Measurements from ENCODE around the gene TRNP1. TPM values are rescaled to one million over a fixed set of nuclear protein-coding genes. Genes with fewer than 3 reads are reported as not detected.

The TRNP1 gene
- total RNA-seq, 4 donors from 2014 or later: 1.9 to 12.2 (median 3.2) TPM; not detected in 1

GRCh38 chr1:27004471-27005165, 11.1 kb downstream of the TRNP1 start:
- H3K27me3 ChIP-seq: no peaks in the 10 kb centered on the region
- no peaks in the 10 kb centered on the region for H3K9me3 ChIP-seq
- H3K4me1 ChIP-seq: peaks cover 0 to 35% (median 0%) of the 10 kb centered on the region in 4 donors
- no peak overlapping the region for H3K27ac ChIP-seq
- TF ChIP-seq, protein P1, sequence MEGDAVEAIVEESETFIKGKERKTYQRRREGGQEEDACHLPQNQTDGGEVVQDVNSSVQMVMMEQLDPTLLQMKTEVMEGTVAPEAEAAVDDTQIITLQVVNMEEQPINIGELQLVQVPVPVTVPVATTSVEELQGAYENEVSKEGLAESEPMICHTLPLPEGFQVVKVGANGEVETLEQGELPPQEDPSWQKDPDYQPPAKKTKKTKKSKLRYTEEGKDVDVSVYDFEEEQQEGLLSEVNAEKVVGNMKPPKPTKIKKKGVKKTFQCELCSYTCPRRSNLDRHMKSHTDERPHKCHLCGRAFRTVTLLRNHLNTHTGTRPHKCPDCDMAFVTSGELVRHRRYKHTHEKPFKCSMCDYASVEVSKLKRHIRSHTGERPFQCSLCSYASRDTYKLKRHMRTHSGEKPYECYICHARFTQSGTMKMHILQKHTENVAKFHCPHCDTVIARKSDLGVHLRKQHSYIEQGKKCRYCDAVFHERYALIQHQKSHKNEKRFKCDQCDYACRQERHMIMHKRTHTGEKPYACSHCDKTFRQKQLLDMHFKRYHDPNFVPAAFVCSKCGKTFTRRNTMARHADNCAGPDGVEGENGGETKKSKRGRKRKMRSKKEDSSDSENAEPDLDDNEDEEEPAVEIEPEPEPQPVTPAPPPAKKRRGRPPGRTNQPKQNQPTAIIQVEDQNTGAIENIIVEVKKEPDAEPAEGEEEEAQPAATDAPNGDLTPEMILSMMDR (IDR thresholded peaks at IDR 0.05): no peak
- TF ChIP-seq POLR2A (IDR thresholded peaks at IDR 0.05): no peak
- no peak for DNase-seq
- H3K4me3 ChIP-seq: no peak overlapping the region
- no peaks in the 10 kb centered on the region for H3K36me3 ChIP-seq

DNA sequence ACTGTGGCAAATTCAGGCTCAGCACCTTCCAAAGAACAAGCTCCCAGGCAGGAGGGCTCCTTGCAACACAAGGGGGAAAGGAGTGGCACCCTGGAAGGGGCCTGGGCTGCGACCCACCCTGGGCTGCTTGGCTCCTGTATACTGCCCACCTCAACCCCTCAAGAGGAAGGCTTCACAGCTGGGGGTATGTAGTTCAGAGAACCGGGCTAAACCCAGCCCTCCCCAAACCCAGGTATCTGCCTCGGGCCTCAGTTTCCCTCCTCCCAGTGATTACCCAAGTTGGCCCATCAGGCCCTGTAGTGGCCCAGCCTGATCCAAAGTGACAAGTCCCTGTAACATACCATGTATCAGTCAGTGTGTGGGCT, 11.7 kb downstream of the TRNP1 start:
- no peak for DNase-seq
- Histone ChIP-seq H3K27me3 (no peaks in the 10 kb centered on the region), H3K4me3 (no peak overlapping the region), H3K36me3 (no peaks in the 10 kb centered on the region), H3K9me3 (no peaks in the 10 kb centered on the region), H3K27ac (no peak overlapping the region), H3K4me1 (peaks cover 0 to 35% (median 0%) of the 10 kb centered on the region in 4 donors)
- TF ChIP-seq, protein P1 (IDR thresholded peaks at IDR 0.05): no peak
- no peak for TF ChIP-seq POLR2A (IDR thresholded peaks at IDR 0.05)

GRCh38 chr1:27005648-27006496, 12.4 kb downstream of the TRNP1 start:
- no peak for DNase-seq
- no peaks in the 10 kb centered on the region for H3K36me3 ChIP-seq
- no peaks in the 10 kb centered on the region for H3K27me3 ChIP-seq
- peaks cover 0 to 32% (median 0%) of the 10 kb centered on the region in 4 donors for H3K4me1 ChIP-seq
- TF ChIP-seq, protein P1 (IDR thresholded peaks at IDR 0.05): no peak
- no peak for TF ChIP-seq POLR2A (IDR thresholded peaks at IDR 0.05)
- no peaks in the 10 kb centered on the region for H3K9me3 ChIP-seq
- no peak overlapping the region for H3K27ac ChIP-seq
- no peak overlapping the region for H3K4me3 ChIP-seq

DNA sequence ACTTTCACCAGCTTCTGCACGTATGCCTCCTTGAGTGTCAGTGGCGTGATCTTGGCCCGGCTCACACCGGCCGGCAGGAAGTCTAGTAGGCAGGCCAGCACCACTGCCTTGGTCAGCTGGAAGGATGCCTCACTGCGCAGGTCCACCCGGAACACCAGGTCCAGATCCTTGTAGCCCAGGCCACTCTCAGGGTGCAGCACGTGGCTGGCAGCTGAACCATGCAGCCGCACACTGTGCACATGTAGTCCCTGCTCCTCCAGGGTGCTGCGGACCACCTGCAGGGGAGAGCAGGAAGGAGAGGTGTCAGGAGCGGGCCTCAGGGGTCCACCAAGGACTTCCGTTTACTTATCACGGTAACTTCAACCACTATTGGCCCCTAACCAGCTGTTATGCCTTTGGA, 13.2 kb downstream of the TRNP1 start:
- DNase-seq: no peak
- H3K27ac ChIP-seq: no peak overlapping the region
- no peaks in the 10 kb centered on the region for H3K36me3 ChIP-seq
- TF ChIP-seq, protein P1 (IDR thresholded peaks at IDR 0.05): no peak
- TF ChIP-seq POLR2A (IDR thresholded peaks at IDR 0.05): no peak
- H3K9me3 ChIP-seq: no peaks in the 10 kb centered on the region
- peaks cover 0 to 29% (median 0%) of the 10 kb centered on the region in 4 donors for H3K4me1 ChIP-seq
- no peaks in the 10 kb centered on the region for H3K27me3 ChIP-seq
- no peak overlapping the region for H3K4me3 ChIP-seq

DNA sequence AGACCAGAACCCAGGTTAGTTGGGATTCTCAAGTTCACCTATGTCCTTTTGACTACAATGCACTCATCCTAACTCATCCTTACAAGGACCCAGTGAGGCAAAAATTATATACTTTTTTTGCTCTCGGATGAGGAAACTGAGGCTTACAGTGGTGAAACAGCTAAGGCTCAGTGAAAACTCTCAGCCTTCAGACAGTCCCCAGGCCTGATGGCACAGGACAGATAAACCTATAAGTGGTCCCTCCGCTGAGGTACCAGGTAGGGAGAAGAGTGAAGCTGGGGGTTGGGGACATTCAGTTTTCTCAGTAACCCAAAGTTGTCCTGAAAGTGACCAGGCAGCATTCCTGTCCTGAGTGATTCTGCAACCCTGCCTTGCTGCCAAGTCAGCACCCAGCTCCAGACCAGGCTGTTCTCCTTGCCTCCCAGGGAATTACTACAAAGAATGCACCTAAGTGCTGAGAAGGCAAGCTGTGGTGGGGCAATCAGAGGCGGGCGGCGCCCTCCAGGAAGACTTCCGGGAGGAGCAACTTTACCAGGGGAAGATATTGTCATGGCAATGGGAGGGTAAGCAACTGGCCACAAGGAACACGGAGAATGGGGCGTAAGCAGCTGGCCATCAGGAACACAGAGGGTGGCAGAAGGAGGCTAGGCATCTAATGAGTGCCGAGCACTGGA, 14.6 kb downstream of the TRNP1 start:
- H3K4me1 ChIP-seq: peaks cover 0 to 34% (median 0%) of the 10 kb centered on the region in 4 donors
- H3K27ac ChIP-seq: peak overlapping the region in 1 of 4 donors; percentile 19
- H3K27me3 ChIP-seq: no peaks in the 10 kb centered on the region
- no peaks in the 10 kb centered on the region for H3K36me3 ChIP-seq
- no peaks in the 10 kb centered on the region for H3K9me3 ChIP-seq
- DNase-seq: no peak
- TF ChIP-seq, protein P1 (IDR thresholded peaks at IDR 0.05): no peak
- TF ChIP-seq POLR2A (IDR thresholded peaks at IDR 0.05): no peak
- no peak overlapping the region for H3K4me3 ChIP-seq

All from Peyer's patch (tissue), 4 donors.